K562 (cell line): Measurements from ENCODE around the gene PRM2. TPM values are rescaled to one million over a fixed set of nuclear protein-coding genes. Genes with fewer than 3 reads are reported as not detected.
A peak's percentile ranks its signal among the peaks of the same experiment; 100 is the strongest.

ENCODE experiments used
- ETV6 ChIP-seq, 3 experiments: fragments of 150-350 bp in 1 of 3; sonication (generic) in 1 of 3; formaldehyde crosslinking in 1 of 3; IDR thresholded peaks; 2 replicates each; pipeline versions ENCODE4 v1.6.1 to v1.8.0; 2014 to 2022; ENCODE audit warnings: borderline replicate concordance in 2 of 3, low read depth in 2 of 3, antibody characterized with exemption in 1 of 3, low read length in 1 of 3, mild to moderate bottlenecking in 1 of 3, missing genetic modification reagents in 1 of 3
- NONO ChIP-seq, 2 experiments: fragments of 200-400 bp in 1 of 2; fragments of 450-650 bp in 1 of 2; formaldehyde crosslinking in 1 of 2; IDR thresholded peaks; 2 replicates each; pipeline ENCODE4 v1.6.1; 2017; ENCODE audit warnings: low read depth in 2 of 2, mild to moderate bottlenecking in 2 of 2, moderate library complexity in 2 of 2, low read length in 1 of 2
- YY1 ChIP-seq, 3 experiments: IDR thresholded peaks; 2 replicates each; pipeline ENCODE4 v1.6.1; 2011; ENCODE audit warnings: low read length in 2 of 3, mild to moderate bottlenecking in 2 of 3, moderate library complexity in 2 of 3, borderline replicate concordance in 1 of 3, control low read depth in 1 of 3, low read depth in 1 of 3; ENCODE audit not compliant: insufficient read depth in 3 of 3, insufficient replicate concordance in 2 of 3, control insufficient read depth in 1 of 3, insufficient read length in 1 of 3; ENCODE audit errors: extremely low read depth in 1 of 3
- ZC3H4 ChIP-seq: sonication (generic); formaldehyde crosslinking; IDR thresholded peaks from 2 replicates; pipeline ENCODE4 v1.9.0; 2021; ENCODE audit warnings: missing genetic modification reagents, borderline replicate concordance
- ZNF282 ChIP-seq: sonication (generic); formaldehyde crosslinking; IDR thresholded peaks from 2 replicates; pipeline ENCODE4 v1.8.1; 2023; ENCODE audit warnings: missing genetic modification reagents
- polyA plus RNA-seq, 8 experiments: library from polyadenylated mRNA; depleted of rRNA in 4 of 8; stranded (reverse) in 5 of 8; unstranded in 3 of 8; fragments of >200 nt; fragmentation: Nextera tagmentation in 2 of 8; fragmentation: Illumina TruSeq in 1 of 8; extraction: Ambion mirVana in 2 of 8; extraction: Trizol in 1 of 8; gene quantifications; 2 replicates each; pipeline versions ENCODE4 v1.2.1 to v1.2.3, GENCODE V29; 2011 to 2014; ENCODE audit warnings: inconsistent platforms in 1 of 8, missing spikeins in 1 of 8
- total RNA-seq, 7 experiments: library from RNA; depleted of rRNA in 6 of 7; stranded (reverse); fragments of >200 nt in 6 of 7; fragmentation: Illumina TruSeq in 2 of 7; extraction: Trizol in 2 of 7; gene quantifications; 2 replicates each; pipeline versions ENCODE4 v1.2.1 to v1.2.3, GENCODE V29; 2011 to 2021; ENCODE audit warnings: low replicate concordance in 1 of 7
- TF ChIP-seq, protein P1 (sequence below): sonication (generic); formaldehyde crosslinking; IDR thresholded peaks from 2 replicates; pipeline ENCODE4 v1.8.0; 2022; ENCODE audit warnings: missing genetic modification reagents, mild to moderate bottlenecking, borderline replicate concordance
- TF ChIP-seq, protein P2 (sequence below): sonication (generic); formaldehyde crosslinking; IDR thresholded peaks from 2 replicates; pipeline ENCODE4 v1.8.0; 2022; ENCODE audit warnings: mild to moderate bottlenecking, missing genetic modification reagents

PRM2 gene
- total and polyA plus RNA-seq, 9 of the 15 experiments (the other 6 are each of a cell fraction or from before 2014, with no cell fraction given) = not detected

DNA sequence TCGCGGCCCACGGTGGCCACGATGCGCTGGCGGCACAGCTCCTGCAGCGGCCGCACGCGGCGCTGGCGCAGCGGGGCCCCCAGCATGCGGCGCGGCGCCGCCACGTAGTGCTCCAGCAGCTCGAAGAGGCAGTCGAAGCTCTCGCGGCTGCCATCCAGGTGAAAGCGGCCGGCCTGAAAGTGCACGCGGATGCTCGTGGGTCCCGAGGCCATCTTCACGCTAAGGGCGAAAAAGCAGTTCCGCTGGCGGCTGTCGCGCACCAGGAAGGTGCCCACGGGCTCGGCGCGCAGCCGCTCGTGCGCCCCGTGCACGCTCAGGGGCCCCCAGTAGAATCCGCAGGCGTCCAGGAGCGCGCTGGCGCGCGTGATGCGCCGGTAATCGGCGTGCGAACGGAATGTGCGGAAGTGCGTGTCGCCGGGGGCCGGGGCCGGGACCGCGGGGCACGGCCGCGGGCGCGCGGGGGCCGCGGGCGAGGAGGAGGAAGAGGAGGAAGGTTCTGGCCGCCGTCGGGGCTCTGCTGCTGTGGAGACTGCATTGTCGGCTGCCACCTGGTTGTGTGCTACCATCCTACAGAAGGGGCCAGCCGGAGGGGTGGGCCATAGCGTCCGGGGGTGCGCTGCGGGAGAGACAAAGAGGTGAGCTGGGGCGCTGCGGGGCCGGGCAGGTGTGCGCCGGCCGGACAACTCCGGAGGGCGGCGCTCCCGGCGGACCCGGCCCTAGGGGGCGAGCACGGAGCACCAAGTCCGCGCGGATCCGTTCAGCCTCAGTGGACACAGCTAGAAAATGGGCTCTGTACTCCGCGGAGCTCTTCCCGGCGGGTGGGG, 21.2 kb downstream of the PRM2 start (continued):
- TF ChIP-seq ZNF282 (CRISPR knock-in tag) = peak; percentile 98; the same call in 1 of the 2 replicates
- peak in 1 of 2 experiments; percentile 4; a peak in 1 of 4 replicates for TF ChIP-seq NONO (IDR thresholded peaks at IDR 0.05; ENCODE audit: low read depth in 2 of 2, low read length in 1 of 2)
- peak in 2 of 3 experiments; percentile 42 to 48 for TF ChIP-seq YY1 (IDR thresholded peaks at IDR 0.05; ENCODE audit: borderline replicate concordance in 1 of 3, control insufficient read depth in 1 of 3, extremely low read depth in 1 of 3, insufficient read depth in 3 of 3, insufficient read length in 1 of 3, insufficient replicate concordance in 2 of 3, low read depth in 1 of 3, low read length in 2 of 3)
- TF ChIP-seq, protein P1, sequence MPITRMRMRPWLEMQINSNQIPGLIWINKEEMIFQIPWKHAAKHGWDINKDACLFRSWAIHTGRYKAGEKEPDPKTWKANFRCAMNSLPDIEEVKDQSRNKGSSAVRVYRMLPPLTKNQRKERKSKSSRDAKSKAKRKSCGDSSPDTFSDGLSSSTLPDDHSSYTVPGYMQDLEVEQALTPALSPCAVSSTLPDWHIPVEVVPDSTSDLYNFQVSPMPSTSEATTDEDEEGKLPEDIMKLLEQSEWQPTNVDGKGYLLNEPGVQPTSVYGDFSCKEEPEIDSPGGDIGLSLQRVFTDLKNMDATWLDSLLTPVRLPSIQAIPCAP (CRISPR knock-in tag) = peak; percentile 96; the same call in 1 of the 2 replicates
- TF ChIP-seq, protein P2, sequence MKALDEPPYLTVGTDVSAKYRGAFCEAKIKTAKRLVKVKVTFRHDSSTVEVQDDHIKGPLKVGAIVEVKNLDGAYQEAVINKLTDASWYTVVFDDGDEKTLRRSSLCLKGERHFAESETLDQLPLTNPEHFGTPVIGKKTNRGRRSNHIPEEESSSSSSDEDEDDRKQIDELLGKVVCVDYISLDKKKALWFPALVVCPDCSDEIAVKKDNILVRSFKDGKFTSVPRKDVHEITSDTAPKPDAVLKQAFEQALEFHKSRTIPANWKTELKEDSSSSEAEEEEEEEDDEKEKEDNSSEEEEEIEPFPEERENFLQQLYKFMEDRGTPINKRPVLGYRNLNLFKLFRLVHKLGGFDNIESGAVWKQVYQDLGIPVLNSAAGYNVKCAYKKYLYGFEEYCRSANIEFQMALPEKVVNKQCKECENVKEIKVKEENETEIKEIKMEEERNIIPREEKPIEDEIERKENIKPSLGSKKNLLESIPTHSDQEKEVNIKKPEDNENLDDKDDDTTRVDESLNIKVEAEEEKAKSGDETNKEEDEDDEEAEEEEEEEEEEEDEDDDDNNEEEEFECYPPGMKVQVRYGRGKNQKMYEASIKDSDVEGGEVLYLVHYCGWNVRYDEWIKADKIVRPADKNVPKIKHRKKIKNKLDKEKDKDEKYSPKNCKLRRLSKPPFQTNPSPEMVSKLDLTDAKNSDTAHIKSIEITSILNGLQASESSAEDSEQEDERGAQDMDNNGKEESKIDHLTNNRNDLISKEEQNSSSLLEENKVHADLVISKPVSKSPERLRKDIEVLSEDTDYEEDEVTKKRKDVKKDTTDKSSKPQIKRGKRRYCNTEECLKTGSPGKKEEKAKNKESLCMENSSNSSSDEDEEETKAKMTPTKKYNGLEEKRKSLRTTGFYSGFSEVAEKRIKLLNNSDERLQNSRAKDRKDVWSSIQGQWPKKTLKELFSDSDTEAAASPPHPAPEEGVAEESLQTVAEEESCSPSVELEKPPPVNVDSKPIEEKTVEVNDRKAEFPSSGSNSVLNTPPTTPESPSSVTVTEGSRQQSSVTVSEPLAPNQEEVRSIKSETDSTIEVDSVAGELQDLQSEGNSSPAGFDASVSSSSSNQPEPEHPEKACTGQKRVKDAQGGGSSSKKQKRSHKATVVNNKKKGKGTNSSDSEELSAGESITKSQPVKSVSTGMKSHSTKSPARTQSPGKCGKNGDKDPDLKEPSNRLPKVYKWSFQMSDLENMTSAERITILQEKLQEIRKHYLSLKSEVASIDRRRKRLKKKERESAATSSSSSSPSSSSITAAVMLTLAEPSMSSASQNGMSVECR (CRISPR knock-in tag) = peak; percentile 98
- no peak; the same call in none of the 2 replicates for TF ChIP-seq ZC3H4 (CRISPR knock-in tag)
- no peak for TF ChIP-seq ETV6 (IDR thresholded peaks at IDR 0.05; ENCODE audit: borderline replicate concordance in 1 of 2, low read depth in 2 of 2, low read length in 1 of 2)
- TF ChIP-seq ETV6 (CRISPR knock-in tag; IDR thresholded peaks at IDR 0.05; ENCODE audit: borderline replicate concordance) = peak; percentile 100
